HEK293T (cell line): ENCODE measurements around the gene PXMP2.

Source experiments
- ARNT ChIP-seq: fragments of 450-650 bp; IDR thresholded peaks from 2 replicates; pipeline ENCODE4 v1.6.1; 2017; ENCODE audit warnings: mild to moderate bottlenecking
- CTBP1 ChIP-seq: fragments of 450-650 bp; IDR thresholded peaks from 2 replicates; pipeline ENCODE4 v1.6.1; 2016; ENCODE audit warnings: borderline replicate concordance
- FOXK2 ChIP-seq: fragments of 450-650 bp; IDR thresholded peaks from 2 replicates; pipeline ENCODE4 v1.6.1; 2016; ENCODE audit warnings: mild to moderate bottlenecking
- HDGF ChIP-seq: fragments of 450-650 bp; IDR thresholded peaks from 2 replicates; pipeline ENCODE4 v1.6.1; 2017; ENCODE audit warnings: antibody characterized with exemption, borderline replicate concordance
- NFRKB ChIP-seq: fragments of 450-650 bp; IDR thresholded peaks from 2 replicates; pipeline ENCODE4 v1.6.1; 2016; ENCODE audit warnings: mild to moderate bottlenecking, moderate library complexity

GRCh38 chr12:132651444-132652100 lies 35.8 kb upstream of the PXMP2 start:
- TF ChIP-seq NFRKB (no peak), FOXK2 (no peak), CTBP1 (no peak), ARNT (no peak), HDGF (no peak)
